Measurements from ENCODE around the gene NUP214. TPM values are rescaled to one million over a fixed set of nuclear protein-coding genes. Genes with fewer than 3 reads are reported as not detected.

The NUP214 gene
- total RNA-seq, 6 experiments from 2014 or later: 34.2 to 43.7 (median 39.3) TPM

GRCh38 chr9:131282688-131283422 is 157.5 kb downstream of the NUP214 start:
- Mint-ChIP-seq H3K27me3 (ENCODE audit: insufficient read depth) (peaks cover 27% of the 10 kb centered on the region), H3K36me3 (ENCODE audit: low read depth) (no peaks in the 10 kb centered on the region), H3K27ac (no peak overlapping the region), H3K9me3 (no peaks in the 10 kb centered on the region), H3K4me3 (no peak overlapping the region), H3K4me1 (ENCODE audit: low read depth) (no peaks in the 10 kb centered on the region)
- TF ChIP-seq CTCF (IDR thresholded peaks at IDR 0.05): no peak
- DNase-seq: no peak

Other genes starting within 250 kb of the NUP214 start
- not detected for gene QRFP, start 228.8 kb upstream of the NUP214 start, total RNA-seq (2021; fragmentation: NEBNext Ultra II Directional; extraction: Animal tissue kit (Norgen Biotek cat#: 25700))
- gene FIBCD1, start 186.3 kb upstream of the NUP214 start, total RNA-seq (2021; fragmentation: NEBNext Ultra II Directional; extraction: Animal tissue kit (Norgen Biotek cat#: 25700)): 1 to 10 TPM; 1.5 to 9.0 (median 8.0) TPM
- gene LAMC3, start 116.4 kb upstream of the NUP214 start, total RNA-seq (2021; fragmentation: NEBNext Ultra II Directional; extraction: Animal tissue kit (Norgen Biotek cat#: 25700)): not detected
- gene AIF1L, start 29.1 kb upstream of the NUP214 start, total RNA-seq (2021; fragmentation: NEBNext Ultra II Directional; extraction: Animal tissue kit (Norgen Biotek cat#: 25700)): under 1 TPM; 0.05 to 0.37 (median 0.21) TPM
- gene FAM78A, start 150.9 kb downstream of the NUP214 start, total RNA-seq (2021; fragmentation: NEBNext Ultra II Directional; extraction: Animal tissue kit (Norgen Biotek cat#: 25700)): under 1 TPM; 0.11 to 0.83 (median 0.34) TPM
- gene PLPP7, start 164.1 kb downstream of the NUP214 start, total RNA-seq (2021; fragmentation: NEBNext Ultra II Directional; extraction: Animal tissue kit (Norgen Biotek cat#: 25700)): 10 to 100 TPM in 1 of 6 experiments, 1 to 10 TPM in 5; 1.2 to 10.2 (median 1.9) TPM

All from HFFc6 (cell line).